Heart right ventricle (tissue), 16 donors: Measurements from ENCODE around the gene FECH. TPM values are rescaled to one million over a fixed set of nuclear protein-coding genes. Genes with fewer than 3 reads are reported as not detected.

Source experiments
- ATAC-seq, 8 donors: fragments of 200-7000 bp; cut with Tn5 transposase; one replicate each; pipeline ENCODE4 v1.9.1; 2020; ENCODE audit warnings: mild to moderate bottlenecking in 8 of 8, moderate library complexity in 8 of 8, moderate number of reproducible peaks in 1 of 8
- DNase-seq, 2 donors: peaks; one replicate each; pipeline ENCODE4 v3.0.0-alpha.2; 2020
- H3K27ac ChIP-seq, 10 donors: fragments of 200-600 bp; sonication (generic) in 2 of 10; one replicate each; pipeline versions ENCODE4 v1.5.0 to v1.8.0; 2020 to 2022; ENCODE audit warnings: mild to moderate bottlenecking in 3 of 10
- H3K27me3 ChIP-seq, 7 donors: fragments of 200-600 bp; one replicate each; pipeline ENCODE4 v1.8.0; 2021 to 2022; ENCODE audit warnings: mild to moderate bottlenecking in 2 of 7
- H3K36me3 ChIP-seq, 9 donors: fragments of 200-600 bp; sonication (generic) in 1 of 9; one replicate each; pipeline versions ENCODE4 v1.5.0 to v1.8.0; 2020 to 2022; ENCODE audit warnings: mild to moderate bottlenecking in 2 of 9
- H3K4me1 ChIP-seq, 9 donors: fragments of 200-600 bp; sonication (generic) in 1 of 9; one replicate each; pipeline versions ENCODE4 v1.5.0 to v1.8.0; 2020 to 2022; ENCODE audit warnings: mild to moderate bottlenecking in 4 of 9
- H3K4me3 ChIP-seq, 10 donors: fragments of 200-600 bp; sonication (generic) in 2 of 10; one replicate each; pipeline versions ENCODE4 v1.5.0 to v1.8.0; 2020 to 2022; ENCODE audit warnings: mild to moderate bottlenecking in 7 of 10, moderate library complexity in 2 of 10
- H3K9me3 ChIP-seq, 11 donors: fragments of 200-600 bp in 10 of 11; sonication (generic) in 2 of 11; one replicate each; pipeline versions ENCODE4 v1.5.0 to v1.8.0; 2013 to 2022; ENCODE audit warnings: mild to moderate bottlenecking in 2 of 11, control low read depth in 1 of 11, moderate library complexity in 1 of 11
- CTCF ChIP-seq, 9 donors: fragments of 200-600 bp; sonication (generic) in 2 of 9; IDR thresholded peaks; one replicate each; pipeline versions ENCODE4 v1.5.0 to v1.8.0; 2021 to 2022; ENCODE audit warnings: antibody characterized with exemption in 9 of 9, mild to moderate bottlenecking in 5 of 9, moderate library complexity in 1 of 9
- WGBS, 2 donors: extraction: QIAGEN DNeasy Blood & Tissue Kit; methylation state at CpG; one replicate each; pipeline ENCODE4 v1.1.7; 2013; ENCODE audit warnings: inconsistent platforms in 1 of 2; 5-methylcytosine and 5-hydroxymethylcytosine counted together
- intact Hi-C, 10 donors: fragments of 100-400 bp; cut with DNase I; formaldehyde crosslinking; loops; one replicate each; pipeline versions ENCODE4 v1.11.1 to v1.14.2; 2022
- polyA plus RNA-seq, 2 donors: library from polyadenylated mRNA; stranded (reverse); fragments of 200-250 nt; gene quantifications; one replicate each; pipeline ENCODE4 v1.2.3, GENCODE V29; 2013
- total RNA-seq, 10 donors: library from RNA; stranded (reverse); fragmentation: NEBNext Ultra II Directional in 3 of 10; extraction: Animal tissue kit (Norgen Biotek cat#: 25700) in 3 of 10; gene quantifications; one replicate each; pipeline versions ENCODE4 v1.2.1 to v1.2.4, GENCODE V29; 2021 to 2023
- donor health status: Arrhythmogenic right ventricular cardiomyopathy.
- donor health status: ischemic (EF 13 %, LVEDD 7.1; RV severe dilation, severe dysfunction).
- donor health status: healthy with polysubstance abuse.
- donor health status: DM: no; HTN: yes; CAD: no.
- donor health status: DM: no; HTN: no; CAD: no.
- donor health status: ischemic (EF 25% LVEDD 6.9; RV normal size, moderate dysfunction).
- donor health status: ischemic (EF 25% LVEDD 5.7; RV mildly dilated, moderate dysfunction).
- donor health status: healthy.
- donor health status: DM: yes; HTN: yes; CAD: no.
- donor health status: Ischemic cardiomyopathy.
- donor health status: ischemic (EF 35%, LVEDD 5.7; RV mildly dilated, moderate dysfunction).
- donor health status: nonischemic (EF 11% LVEDD 7.7; RV severe dilation, severe dysfunction).
- donor health status: DM: yes; HTN: yes; CAD: no.
- donor health status: PGD.
- donor health status: ischemic (EF 29% LVEDD 5.4; RV normal size, mild dysfunction).
- donor health status: nonischemic (EF 23%, LVEDD 6.1; RV moderate dilation, normal function).

The FECH gene
- total and polyA plus RNA-seq, 12 donors: 4.3 to 55.7 (median 37.5) TPM

GRCh38 chr18:57585855-57586250 is 649 bp downstream of the FECH start:
- ATAC-seq (peak in 2 of 8 donors; percentile 2 to 29), DNase-seq (no peak)
- Histone ChIP-seq H3K27me3 (no peaks in the 10 kb centered on the region), H3K9me3 (no peaks in the 10 kb centered on the region), H3K27ac (peak overlapping the region; percentile 30 to 93 (median 86)), H3K36me3 (peaks cover 0 to 20% (median 0%) of the 10 kb centered on the region in 9 donors), H3K4me3 (peak overlapping the region; percentile 65 to 97 (median 80)), H3K4me1 (peaks cover 8 to 28% (median 15%) of the 10 kb centered on the region in 9 donors)
- no peak for TF ChIP-seq CTCF (IDR thresholded peaks at IDR 0.05)
- WGBS, 2 donors: 21 to 23% methylated on average over 8 of the region's 8 CpGs
- intact Hi-C loops: loop anchor here in 1 of 10 donors (5.0 kb wide), 1 partner anchor 36 kb away; the partner anchor contains the start of gene NARS1

- intact Hi-C loops: loop anchor here in 1 of 10 donors (5.0 kb wide), 1 partner anchor 37 kb away; the partner anchor contains the start of gene NARS1
- Histone ChIP-seq H3K4me1 (peaks cover 8 to 32% (median 15%) of the 10 kb centered on the region in 9 donors), H3K27ac (peak overlapping the region in 1 of 10 donors; percentile 87), H3K36me3 (peaks cover 0 to 24% (median 0%) of the 10 kb centered on the region in 9 donors), H3K9me3 (no peaks in the 10 kb centered on the region), H3K4me3 (peak overlapping the region in 9 of 10 donors; percentile 68 to 97 (median 83)), H3K27me3 (no peaks in the 10 kb centered on the region)
- TF ChIP-seq CTCF (IDR thresholded peaks at IDR 0.05): no peak
- ATAC-seq: no peak
- WGBS, 2 donors: 53 to 62% methylated on average over 9 of the region's 9 CpGs
- no peak for DNase-seq
Observed at GRCh38 chr18:57585421-57585820, 1.1 kb downstream of the FECH start.

- H3K4me1 ChIP-seq: peaks cover 8 to 32% (median 15%) of the 10 kb centered on the region in 9 donors
Observed at GRCh38 chr18:57584444-57584843, 2.1 kb downstream of the FECH start.

GRCh38 chr18:57583297-57583835 is 3.1 kb downstream of the FECH start:
- peaks cover 8 to 32% (median 15%) of the 10 kb centered on the region in 9 donors for H3K4me1 ChIP-seq
- H3K36me3 ChIP-seq: peaks cover 0 to 45% (median 11%) of the 10 kb centered on the region in 9 donors
- 91 to 93% methylated on average over 11 of the region's 11 CpGs for WGBS, 2 donors
- H3K27me3 ChIP-seq: no peaks in the 10 kb centered on the region
- H3K27ac ChIP-seq: no peak overlapping the region
- ATAC-seq (no peak), DNase-seq (no peak)
- TF ChIP-seq CTCF (IDR thresholded peaks at IDR 0.05): no peak
- intact Hi-C loops: no loop called here
- no peak overlapping the region for H3K4me3 ChIP-seq
- H3K9me3 ChIP-seq: no peaks in the 10 kb centered on the region

More at GRCh38 chr18:57584444-57584843, 2.1 kb downstream of the FECH start:
- no peak overlapping the region for H3K27ac ChIP-seq
- no peak for DNase-seq
- ATAC-seq: no peak
- H3K27me3 ChIP-seq: no peaks in the 10 kb centered on the region
- intact Hi-C loops: no loop called here
- no peak overlapping the region for H3K4me3 ChIP-seq
- TF ChIP-seq CTCF (IDR thresholded peaks at IDR 0.05): no peak
- H3K9me3 ChIP-seq: no peaks in the 10 kb centered on the region
- H3K36me3 ChIP-seq: peaks cover 0 to 34% (median under 1%) of the 10 kb centered on the region in 9 donors
- 96 to 99% methylated on average over 3 of the region's 3 CpGs for WGBS, 2 donors
